Large intestine (tissue), 3 donors: ENCODE data around the gene DNAJC8. TPM values are rescaled to one million over a fixed set of nuclear protein-coding genes. Genes with fewer than 3 reads are reported as not detected.

Experiments
- DNase-seq, 2 donors: peaks; one replicate each; pipeline versions ENCODE4 v3.0.0 to v3.0.0-alpha.2; 2013
- H3K27ac ChIP-seq: one replicate; pipeline ENCODE4 v1.5.1; 2013; ENCODE audit warnings: low read length
- H3K27me3 ChIP-seq: 2 replicates; pipeline ENCODE4 v1.6.1; 2013; ENCODE audit warnings: low read length; ENCODE audit not compliant: control insufficient read depth, insufficient read depth
- H3K36me3 ChIP-seq: 2 replicates; pipeline ENCODE4 v1.6.1; 2013; ENCODE audit warnings: low read length; ENCODE audit not compliant: control insufficient read depth, insufficient read depth
- H3K4me1 ChIP-seq: one replicate; pipeline ENCODE4 v1.6.1; 2013; ENCODE audit warnings: low read length; ENCODE audit not compliant: control insufficient read depth, insufficient read depth
- H3K4me3 ChIP-seq: one replicate; pipeline ENCODE4 v1.5.1; 2013; ENCODE audit warnings: low read length
- H3K9me3 ChIP-seq: one replicate; pipeline ENCODE4 v1.6.1; 2013; ENCODE audit warnings: mild to moderate bottlenecking, low read depth, low read length, moderate library complexity; ENCODE audit not compliant: control insufficient read depth
- WGBS: methylation state at CpG from one replicate; pipeline ENCODE4 v1.1.5; 2013; ENCODE audit warnings: low lambda C conversion rate; ENCODE audit not compliant: insufficient coverage; 5-methylcytosine and 5-hydroxymethylcytosine counted together
- polyA plus RNA-seq: library from polyadenylated mRNA; unstranded; fragments of 120-200 nt; gene quantifications from one replicate; pipeline ENCODE4 v1.2.1, GENCODE V29; 2013

DNAJC8 gene
- polyA plus RNA-seq, 1 donor: 104 TPM

DNA sequence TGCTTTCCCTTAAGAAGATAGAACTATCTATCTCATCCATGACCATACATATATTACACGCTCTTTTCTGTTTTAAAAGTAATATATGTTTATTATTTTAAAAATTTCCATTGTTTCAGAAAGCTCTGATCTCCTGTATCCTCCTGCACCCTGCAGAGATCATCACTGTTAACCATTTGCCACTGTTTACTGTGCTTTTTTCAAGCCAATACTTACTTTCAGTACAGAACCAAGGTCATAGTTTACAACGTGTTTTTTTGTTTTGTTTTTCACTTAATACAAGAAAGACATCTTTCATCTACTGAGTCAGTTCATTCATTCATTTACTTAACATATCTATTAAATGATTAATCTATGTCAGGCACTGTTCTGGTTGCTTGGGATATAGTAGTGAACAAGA lies 36.7 kb upstream of the DNAJC8 start:
- peaks cover 41% of the 10 kb centered on the region for H3K36me3 ChIP-seq
- H3K9me3 ChIP-seq: no peaks in the 10 kb centered on the region
- H3K27me3 ChIP-seq: no peaks in the 10 kb centered on the region
- peaks cover 18% of the 10 kb centered on the region for H3K4me1 ChIP-seq
- DNase-seq: no peak
- H3K4me3 ChIP-seq: no peak overlapping the region
- no peak overlapping the region for H3K27ac ChIP-seq
- 46% methylated on average over 2 of the region's 2 CpGs for WGBS

DNA sequence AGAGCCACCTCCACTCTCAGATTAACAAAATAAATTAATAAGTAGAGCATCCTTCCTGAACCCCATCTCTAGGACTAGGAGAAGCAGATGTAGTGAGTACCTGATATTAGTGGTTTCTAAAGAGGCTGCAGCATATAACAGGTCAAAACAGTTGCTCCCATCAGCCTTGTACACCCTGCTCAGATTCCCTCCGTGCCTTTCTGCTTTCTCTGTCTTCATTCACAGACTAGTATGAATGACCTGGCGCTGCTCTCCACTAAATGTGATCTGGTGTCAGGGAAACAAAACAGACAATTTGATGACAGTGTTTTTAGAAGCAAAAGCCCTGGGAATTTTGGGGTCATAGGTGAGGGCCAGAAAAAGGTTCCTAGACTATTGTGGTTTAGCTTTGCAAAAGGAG lies 34.8 kb upstream of the DNAJC8 start:
- WGBS: no CpG with 5 or more reads among the region's 2 CpGs
- peaks cover 27% of the 10 kb centered on the region for H3K4me1 ChIP-seq
- no peak overlapping the region for H3K27ac ChIP-seq
- peaks cover 22% of the 10 kb centered on the region for H3K36me3 ChIP-seq
- H3K9me3 ChIP-seq: no peaks in the 10 kb centered on the region
- no peak overlapping the region for H3K4me3 ChIP-seq
- no peaks in the 10 kb centered on the region for H3K27me3 ChIP-seq
- DNase-seq: no peak

DNA sequence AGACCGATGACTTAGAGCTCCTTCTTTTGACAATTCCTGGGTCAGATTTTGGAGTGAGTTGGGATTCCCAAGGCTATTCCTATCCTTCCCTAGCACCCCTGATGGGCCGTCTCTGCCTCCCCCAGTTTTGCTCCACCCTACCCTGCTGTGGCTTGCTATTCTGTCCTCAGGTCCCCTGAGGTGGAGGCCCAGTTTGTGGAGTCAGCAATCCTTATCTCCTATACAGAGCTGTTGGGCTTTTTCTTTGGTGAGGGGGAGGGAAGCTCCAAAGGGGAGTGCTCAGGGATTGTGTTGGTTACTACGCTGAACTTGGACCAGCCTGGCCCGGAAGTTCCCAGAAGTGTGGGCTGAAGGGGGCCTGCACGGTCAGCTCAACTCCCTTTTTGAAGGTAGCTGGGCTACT lies 34.1 kb upstream of the DNAJC8 start:
- Histone ChIP-seq H3K9me3 (no peaks in the 10 kb centered on the region), H3K27ac (peak overlapping the region; percentile 42), H3K4me3 (no peak overlapping the region), H3K36me3 (peaks cover 14% of the 10 kb centered on the region), H3K4me1 (peaks cover 28% of the 10 kb centered on the region), H3K27me3 (no peaks in the 10 kb centered on the region)
- peak; percentile 62 to 82 for DNase-seq
- WGBS: no CpG with 5 or more reads among the region's 5 CpGs

DNA sequence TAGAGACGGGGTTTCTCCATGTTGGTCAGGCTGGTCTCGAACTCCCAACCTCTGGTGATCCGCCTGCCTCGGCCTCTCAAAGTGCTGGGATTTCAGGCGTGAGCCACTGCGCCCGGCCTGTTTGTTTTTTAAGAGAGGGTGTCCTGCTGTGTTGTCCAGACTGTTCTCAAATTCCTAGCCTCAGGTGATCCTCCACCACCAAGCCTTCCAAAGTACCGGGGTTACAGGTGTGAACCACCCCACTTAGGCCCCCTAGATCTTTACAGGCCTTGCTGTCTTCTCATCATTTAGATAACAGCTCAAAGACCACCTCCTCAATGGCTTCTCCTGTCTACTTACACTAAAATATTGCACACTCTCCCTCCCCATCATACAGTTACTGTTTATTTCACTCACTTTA lies 32.7 kb upstream of the DNAJC8 start:
- H3K4me1 ChIP-seq: peaks cover 33% of the 10 kb centered on the region
- no peak overlapping the region for H3K4me3 ChIP-seq
- peaks cover under 1% of the 10 kb centered on the region for H3K36me3 ChIP-seq
- no peak overlapping the region for H3K27ac ChIP-seq
- DNase-seq: no peak
- H3K27me3 ChIP-seq: no peaks in the 10 kb centered on the region
- H3K9me3 ChIP-seq: no peaks in the 10 kb centered on the region
- 83% methylated on average over 2 of the region's 8 CpGs for WGBS

DNA sequence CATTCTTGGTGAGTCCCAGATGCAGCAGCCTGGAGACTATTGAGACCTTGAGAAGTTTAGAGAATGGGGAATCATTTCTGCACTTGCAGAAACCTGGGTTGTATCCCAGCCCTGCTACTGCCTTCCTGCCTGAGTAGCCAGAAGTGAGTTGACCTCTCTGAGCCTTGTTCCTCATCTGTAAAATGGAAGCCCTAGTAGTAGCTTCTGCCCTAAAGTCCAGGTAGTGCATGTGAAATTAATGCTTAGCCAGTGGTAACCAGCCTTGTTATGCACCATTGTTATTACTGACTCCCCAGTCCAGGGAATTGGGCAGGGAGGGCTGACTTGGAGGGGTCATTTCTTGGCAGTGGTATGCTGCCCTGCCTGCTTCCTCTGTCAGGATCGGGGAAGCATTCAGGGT lies 32.1 kb upstream of the DNAJC8 start:
- peaks cover 33% of the 10 kb centered on the region for H3K4me1 ChIP-seq
- no peak for DNase-seq
- WGBS: no CpG with 5 or more reads among the region's 1 CpG
- no peak overlapping the region for H3K4me3 ChIP-seq
- H3K27me3 ChIP-seq: no peaks in the 10 kb centered on the region
- H3K36me3 ChIP-seq: no peaks in the 10 kb centered on the region
- H3K27ac ChIP-seq: no peak overlapping the region
- peaks cover under 1% of the 10 kb centered on the region for H3K9me3 ChIP-seq

DNA sequence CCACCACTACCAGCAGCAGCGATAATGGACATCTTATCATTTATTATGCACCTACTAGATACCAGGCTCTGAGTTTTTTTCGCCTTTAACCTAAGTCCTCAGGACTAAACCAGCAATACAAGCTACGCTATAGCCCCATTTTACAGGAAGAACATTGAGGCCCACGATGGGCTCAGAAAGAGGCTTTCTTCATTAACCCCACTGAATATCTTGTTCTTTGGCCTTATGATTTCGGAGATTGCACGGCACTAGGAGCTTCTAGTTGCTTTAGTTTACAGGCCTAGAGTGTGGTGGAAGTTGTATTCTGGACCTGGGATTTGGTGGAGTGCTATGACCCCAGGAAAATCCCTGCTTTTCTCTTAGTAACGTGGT lies 28.0 kb upstream of the DNAJC8 start:
- peak overlapping the region; percentile 89 for H3K27ac ChIP-seq
- H3K36me3 ChIP-seq: no peaks in the 10 kb centered on the region
- peaks cover 26% of the 10 kb centered on the region for H3K4me1 ChIP-seq
- no CpG with 5 or more reads among the region's 7 CpGs for WGBS
- no peak for DNase-seq
- peaks cover 7% of the 10 kb centered on the region for H3K9me3 ChIP-seq
- peak overlapping the region; percentile 100 for H3K4me3 ChIP-seq
- no peaks in the 10 kb centered on the region for H3K27me3 ChIP-seq

DNA sequence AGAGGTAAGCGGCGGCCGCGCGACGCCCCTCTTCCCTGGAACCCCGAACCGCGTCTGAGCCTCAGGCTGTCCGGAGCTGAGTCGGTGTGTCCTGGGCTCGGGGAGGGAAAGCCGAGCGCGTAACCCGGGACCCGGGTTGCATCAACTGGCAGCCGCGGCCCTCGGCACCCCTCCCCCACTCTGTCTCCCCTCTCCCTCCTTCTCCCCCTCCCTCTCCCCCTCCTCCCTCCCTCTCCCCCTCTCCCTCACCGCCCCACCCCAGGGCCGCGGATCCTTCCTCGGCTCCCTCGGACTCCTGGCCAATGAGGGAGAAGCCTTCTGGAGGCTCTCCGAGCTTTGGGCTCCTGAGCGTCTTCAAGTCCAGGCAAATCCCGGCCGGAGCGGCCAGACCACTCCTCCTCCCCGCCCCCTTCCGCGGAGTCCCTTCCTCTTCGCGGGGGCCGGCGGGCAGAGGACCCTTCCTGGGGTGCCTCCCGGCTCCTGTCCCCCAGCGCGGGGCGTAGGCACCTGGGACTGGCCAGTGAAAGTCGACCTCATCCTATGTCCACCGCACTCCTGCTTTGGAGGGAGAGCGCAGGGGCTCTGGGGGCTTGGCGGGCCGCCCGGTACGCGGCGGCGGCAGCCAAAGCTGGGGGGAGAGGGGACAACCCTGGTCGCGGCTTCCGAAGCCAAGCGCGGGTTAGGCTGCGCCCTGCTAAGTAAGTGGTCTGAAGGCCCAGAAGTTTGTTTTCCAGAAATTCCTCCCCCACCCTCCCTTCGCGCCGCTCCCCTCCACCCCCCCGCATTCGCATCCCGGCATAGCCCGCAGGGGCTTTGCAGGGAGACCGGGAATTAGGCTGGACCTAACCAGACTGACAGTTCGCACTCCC lies 27.3 kb upstream of the DNAJC8 start:
- H3K4me1 ChIP-seq: peaks cover 23% of the 10 kb centered on the region

DNA sequence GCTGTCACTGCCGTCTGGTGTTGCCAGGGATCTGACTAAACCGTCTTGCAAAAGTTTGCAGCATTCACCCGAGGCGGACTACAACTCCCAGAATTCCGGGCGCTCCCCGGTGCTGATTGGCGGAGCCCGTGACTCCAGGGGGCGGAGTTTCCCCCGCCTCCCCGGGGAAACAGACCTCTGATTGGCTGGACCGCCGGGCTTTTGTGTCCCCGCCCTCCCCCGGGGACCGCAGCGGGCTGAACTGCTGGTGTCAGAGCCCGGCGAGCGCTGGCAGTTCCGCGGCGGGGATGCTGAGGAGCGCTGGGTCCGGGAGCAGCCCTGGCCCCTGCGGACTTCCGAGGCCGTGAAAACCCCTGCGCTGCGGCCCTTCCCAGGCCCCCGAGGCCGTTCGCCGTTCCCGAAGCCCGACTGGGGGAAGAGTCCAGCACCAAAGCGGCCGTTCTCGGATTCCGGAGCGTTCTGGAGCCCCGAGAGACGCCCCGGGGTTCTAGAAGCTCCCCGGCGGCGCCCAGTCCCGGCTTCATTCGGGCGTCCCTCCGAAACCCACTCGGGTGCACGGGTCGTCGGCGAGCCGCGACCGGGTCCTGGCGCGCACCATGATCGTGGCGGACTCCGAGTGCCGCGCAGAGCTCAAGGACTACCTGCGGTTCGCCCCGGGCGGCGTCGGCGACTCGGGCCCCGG lies 26.6 kb upstream of the DNAJC8 start, which contains the start of gene SESN2:
Gene SESN2 (plus strand): TSS at position 267 of the 682 bp plus-strand sequence. CDS start 330 bp downstream, at position 597.
- Histone ChIP-seq H3K4me1 (peaks cover 23% of the 10 kb centered on the region), H3K27me3 (no peaks in the 10 kb centered on the region), H3K36me3 (no peaks in the 10 kb centered on the region), H3K27ac (peak within 1 kb of the TSS; percentile 89), H3K9me3 (peaks cover 7% of the 10 kb centered on the region), H3K4me3 (peak within 1 kb of the TSS; percentile 100)
- DNase-seq: peak; percentile 98
- WGBS: no CpG with 5 or more reads among the region's 76 CpGs

More for the DNA sequence above, 27.3 kb upstream of the DNAJC8 start:
- DNase-seq: peak; percentile 54 to 72
- H3K36me3 ChIP-seq: no peaks in the 10 kb centered on the region
- no peaks in the 10 kb centered on the region for H3K27me3 ChIP-seq
- peak overlapping the region; percentile 100 for H3K4me3 ChIP-seq
- peak overlapping the region; percentile 89 for H3K27ac ChIP-seq
- H3K9me3 ChIP-seq: peaks cover 7% of the 10 kb centered on the region
- no CpG with 5 or more reads among the region's 66 CpGs for WGBS

DNA sequence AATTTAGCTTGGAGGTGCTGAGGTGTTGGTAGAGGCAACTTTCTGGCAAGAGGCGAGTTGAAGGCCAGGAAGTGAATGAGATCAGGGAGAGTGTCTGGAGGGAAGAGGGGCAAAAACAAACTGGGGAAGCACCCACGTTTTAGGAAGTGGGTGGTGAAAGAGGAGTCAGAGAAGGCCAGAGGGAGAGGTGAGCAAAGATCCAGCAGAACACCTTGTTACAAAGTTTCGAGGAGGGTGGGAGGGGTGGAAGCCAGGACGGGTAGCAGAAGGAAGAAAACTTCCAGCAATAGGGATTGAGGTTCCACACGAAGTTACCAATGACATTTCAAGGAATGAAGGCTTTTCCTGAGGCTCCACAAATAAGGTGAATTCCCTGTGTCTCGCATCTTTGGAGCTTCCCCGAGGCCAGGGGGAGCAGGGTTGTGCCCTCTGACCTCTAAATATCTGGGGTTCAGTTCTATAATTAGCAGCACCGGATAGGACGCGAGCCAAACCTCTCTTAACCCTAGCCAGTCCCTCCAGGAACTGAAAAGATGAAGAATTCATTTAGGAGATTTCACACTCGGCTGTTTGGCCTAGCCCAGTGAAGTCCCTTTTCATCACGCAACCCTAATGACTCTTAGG lies 25.9 kb upstream of the DNAJC8 start:
- peaks cover 7% of the 10 kb centered on the region for H3K9me3 ChIP-seq
- peaks cover 23% of the 10 kb centered on the region for H3K4me1 ChIP-seq
- peak overlapping the region; percentile 100 for H3K4me3 ChIP-seq
- no peaks in the 10 kb centered on the region for H3K27me3 ChIP-seq
- no peak for DNase-seq
- no peaks in the 10 kb centered on the region for H3K36me3 ChIP-seq
- WGBS: no CpG with 5 or more reads among the region's 12 CpGs
- no peak overlapping the region for H3K27ac ChIP-seq

DNA sequence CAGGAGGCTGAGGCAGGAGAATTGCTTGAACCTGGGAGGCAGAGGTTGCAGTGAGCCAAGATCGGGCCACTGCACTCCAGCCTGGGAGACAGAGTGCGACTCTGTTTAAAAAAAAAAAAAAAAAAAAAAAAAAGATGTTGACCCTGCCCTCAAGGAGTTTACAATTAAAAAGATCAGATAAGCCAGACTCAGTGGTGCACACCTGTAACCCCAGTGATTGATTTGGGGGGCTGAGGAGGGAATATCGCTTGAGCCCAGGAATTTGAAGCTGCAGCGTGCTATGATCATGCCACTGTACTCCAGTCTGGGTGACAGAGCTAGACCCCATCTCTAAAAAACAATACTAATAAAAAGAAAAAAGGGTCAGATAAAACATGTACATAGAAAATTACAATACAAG lies 24.9 kb upstream of the DNAJC8 start:
- Histone ChIP-seq H3K9me3 (peaks cover 7% of the 10 kb centered on the region), H3K4me3 (no peak overlapping the region), H3K27ac (no peak overlapping the region), H3K36me3 (no peaks in the 10 kb centered on the region), H3K27me3 (no peaks in the 10 kb centered on the region), H3K4me1 (peaks cover 15% of the 10 kb centered on the region)
- no peak for DNase-seq
- WGBS: no CpG with 5 or more reads among the region's 4 CpGs
